IPS-NIHi7 (cell line): Measurements from ENCODE around the gene FRYL.

Experiments used
- DNase-seq: peaks from one replicate; pipeline ENCODE4 v3.0.0; 2012; ENCODE audit warnings: mixed read lengths; ENCODE audit errors: extremely low spot score

The FRYL gene

DNA sequence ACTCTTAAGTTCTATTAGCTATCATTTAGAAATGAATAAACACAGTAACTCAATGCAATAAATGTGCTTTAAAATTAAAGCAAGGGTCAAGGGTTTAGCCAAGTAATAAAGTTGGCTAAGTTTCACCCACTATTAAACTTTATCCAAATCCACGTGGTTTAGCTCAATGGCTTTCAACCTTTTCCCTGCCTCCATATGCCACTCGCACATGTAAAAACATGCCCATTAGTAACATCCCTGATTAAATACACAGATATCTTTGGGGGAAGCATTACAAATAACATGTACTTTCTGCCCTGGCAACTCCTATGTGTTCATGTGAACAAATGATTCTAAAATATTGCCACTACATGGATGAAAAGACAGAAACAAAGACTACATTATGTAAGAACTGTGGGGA lies 159.2 kb downstream of the FRYL start:
- DNase-seq, result no peak

- DNase-seq, result no peak
Observed at GRCh38 chr4:48620093-48620492, 160.0 kb downstream of the FRYL start.

DNA sequence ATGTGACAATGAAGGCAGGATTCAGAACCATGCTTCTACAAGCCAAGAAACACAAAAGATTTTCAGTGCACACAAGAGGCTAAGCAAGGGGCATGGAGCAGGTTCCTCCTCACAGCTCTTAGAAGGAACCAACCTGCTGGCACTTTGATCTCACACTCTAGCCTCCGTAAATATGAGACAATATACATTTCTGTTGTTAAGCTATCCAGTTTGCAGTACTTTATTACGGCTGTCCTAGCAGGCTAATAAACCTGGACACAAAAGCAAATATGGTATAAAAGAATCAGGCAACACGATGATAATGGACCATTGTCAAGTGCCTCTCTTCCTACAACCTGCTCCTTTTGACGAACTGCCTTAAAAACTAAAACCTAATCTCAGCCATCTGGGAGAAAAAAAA lies 175.6 kb downstream of the FRYL start:
- DNase-seq, result no peak

GRCh38 chr4:48604041-48604440 lies 176.0 kb downstream of the FRYL start:
- DNase-seq, result no peak

DNA sequence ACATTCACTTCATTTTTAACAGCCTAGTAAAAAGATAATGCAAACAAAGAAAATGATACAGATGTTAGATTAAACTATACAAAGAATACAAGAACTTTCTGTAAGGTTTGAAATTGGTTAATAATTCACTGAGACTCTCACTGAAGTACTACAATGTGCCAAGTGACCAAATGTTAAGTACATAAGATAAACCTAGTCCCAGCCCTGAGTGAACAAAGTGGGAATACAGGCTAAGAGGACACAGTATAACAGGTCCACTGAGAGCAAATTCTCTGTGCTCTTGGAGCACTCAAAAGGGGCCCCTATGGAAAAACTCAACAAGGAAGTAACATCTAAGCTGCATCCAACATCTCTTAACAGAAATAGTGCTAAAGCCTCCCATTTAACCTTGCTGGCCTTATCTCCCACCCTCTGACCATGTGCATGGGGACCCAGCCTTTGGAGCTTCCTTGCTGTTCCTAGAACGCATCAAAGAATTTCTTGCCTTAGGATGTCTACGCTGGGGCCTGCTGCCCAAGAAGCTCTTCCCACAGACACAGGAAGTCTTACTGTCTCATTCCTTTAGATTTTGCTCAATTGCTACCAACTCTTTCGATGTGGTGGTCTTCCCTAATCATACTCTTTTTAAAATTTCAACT lies 176.6 kb downstream of the FRYL start:
- DNase-seq, result no peak

DNA sequence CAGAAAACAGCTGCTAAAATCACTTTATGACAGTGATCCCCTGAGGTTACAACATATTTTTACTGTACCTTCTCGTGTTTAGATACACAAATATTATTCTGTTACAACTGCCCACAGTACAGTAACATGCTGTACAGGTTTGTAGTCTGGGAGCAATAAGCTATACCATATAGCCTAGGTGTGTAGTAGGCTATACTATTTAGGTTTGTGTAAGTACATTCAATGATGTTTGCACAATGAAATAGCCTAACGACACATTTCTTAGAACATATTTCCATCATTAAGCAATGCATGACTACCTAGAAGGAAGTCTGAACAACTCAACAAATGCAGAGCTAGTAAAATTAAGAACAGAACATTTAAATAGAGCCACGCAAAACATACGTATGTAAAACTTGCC lies 177.3 kb downstream of the FRYL start:
- no peak for DNase-seq

GRCh38 chr4:48602222-48602621 lies 177.9 kb downstream of the FRYL start:
- DNase-seq, result no peak

DNA sequence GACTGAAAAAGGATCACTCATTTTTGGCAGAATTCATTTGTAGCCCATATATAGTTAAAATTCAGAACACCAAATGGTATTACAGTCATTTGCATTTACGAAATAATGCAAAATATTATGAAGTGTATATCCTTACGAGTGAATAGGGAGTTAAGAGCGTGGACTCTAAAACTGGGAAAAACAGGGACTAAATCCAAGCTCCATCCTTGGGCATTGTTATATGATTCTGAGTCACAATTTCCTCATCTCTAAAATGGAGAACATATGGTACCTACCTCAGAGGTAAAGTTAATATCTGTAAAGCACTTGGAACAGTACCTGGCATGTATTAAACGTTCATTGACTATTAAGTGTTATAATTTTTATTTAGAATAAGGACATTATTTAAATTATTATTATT lies 183.7 kb downstream of the FRYL start:
- no peak for DNase-seq

DNA sequence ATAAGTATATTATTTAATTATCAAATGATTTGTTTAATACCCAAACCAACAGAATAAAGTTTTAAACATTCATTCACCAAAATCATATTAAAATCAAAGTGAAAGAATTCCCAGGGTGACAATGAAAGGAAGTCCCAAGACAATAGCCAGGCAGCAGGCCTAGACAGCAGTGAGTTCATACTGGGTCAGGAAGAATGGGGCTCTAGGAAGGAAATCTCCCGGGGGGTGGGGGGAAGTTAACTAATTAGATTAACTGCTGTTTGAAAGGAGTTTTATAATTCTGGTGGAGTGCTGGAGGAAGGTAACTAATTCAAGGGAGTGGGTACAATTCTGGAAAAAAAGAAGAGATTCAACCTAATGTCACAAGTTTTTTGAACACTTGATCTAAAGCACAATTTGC lies 185.9 kb downstream of the FRYL start:
- DNase-seq, result peak; percentile 48

- DNase-seq, result no peak
Observed at GRCh38 chr4:48591372-48591771, 188.7 kb downstream of the FRYL start.

GRCh38 chr4:48590884-48591283 lies 189.2 kb downstream of the FRYL start:
- DNase-seq, result no peak

DNA sequence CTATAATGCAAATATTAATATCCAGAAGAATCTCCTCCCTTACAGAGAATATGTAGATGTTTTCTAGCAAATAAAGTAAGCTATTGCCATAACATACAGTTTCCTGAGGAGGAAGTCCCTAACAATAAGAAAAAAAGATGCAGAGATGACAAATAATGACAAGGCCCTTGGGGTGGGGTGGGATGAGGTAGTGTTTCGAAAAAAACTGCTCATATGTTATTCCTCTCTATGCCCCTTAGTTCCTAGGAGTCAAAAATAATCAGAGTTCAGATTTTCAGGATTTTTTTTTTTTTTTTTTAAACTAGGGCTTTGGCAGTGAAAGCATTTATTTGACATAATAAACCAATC lies 191.0 kb downstream of the FRYL start:
- DNase-seq, result no peak

GRCh38 chr4:48588230-48589097 lies 191.6 kb downstream of the FRYL start:
- no peak for DNase-seq

GRCh38 chr4:48585401-48585800 lies 194.7 kb downstream of the FRYL start:
- no peak for DNase-seq

- peak; percentile 60 for DNase-seq
Observed at GRCh38 chr4:48578132-48578968, 201.7 kb downstream of the FRYL start.

DNA sequence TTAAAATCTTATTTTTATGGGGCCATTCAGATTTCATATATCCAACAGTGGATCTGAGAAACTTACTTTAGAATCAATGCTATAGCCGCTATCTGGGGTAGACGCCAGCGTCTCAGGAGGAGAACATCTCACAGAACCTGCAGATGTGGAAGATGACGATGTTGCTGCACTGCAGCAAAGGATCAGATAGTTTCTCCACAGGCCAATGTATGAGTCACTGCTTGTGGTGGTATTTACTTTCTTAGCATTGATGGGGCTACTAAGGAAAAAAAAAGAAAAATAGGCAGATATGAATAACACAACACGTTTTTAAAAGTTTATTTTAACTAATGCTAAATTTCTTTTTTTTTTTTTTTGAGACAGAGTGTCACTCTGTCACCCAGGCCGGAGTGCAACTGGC lies 204.1 kb downstream of the FRYL start:
- no peak for DNase-seq

DNA sequence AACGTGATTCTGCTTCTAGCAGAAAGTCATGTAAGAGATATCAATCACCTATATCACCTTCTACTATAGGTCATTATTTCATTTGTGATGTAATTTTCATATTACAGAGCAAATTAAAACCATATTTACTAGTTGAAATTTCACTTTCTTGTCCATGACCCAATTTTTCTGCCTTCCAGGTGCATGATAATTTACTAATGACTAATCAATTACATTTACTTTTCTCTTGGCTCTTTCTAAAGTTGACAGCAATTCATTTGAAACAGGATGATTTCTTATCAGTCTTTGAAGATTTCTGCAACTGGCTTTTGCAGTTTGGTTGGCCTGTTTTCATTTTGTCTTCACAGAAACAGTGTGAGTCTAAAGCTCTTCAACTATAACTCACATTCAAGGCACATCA lies 208.6 kb downstream of the FRYL start:
- DNase-seq, result no peak

GRCh38 chr4:48570646-48571220 lies 209.3 kb downstream of the FRYL start:
- DNase-seq, result no peak

DNA sequence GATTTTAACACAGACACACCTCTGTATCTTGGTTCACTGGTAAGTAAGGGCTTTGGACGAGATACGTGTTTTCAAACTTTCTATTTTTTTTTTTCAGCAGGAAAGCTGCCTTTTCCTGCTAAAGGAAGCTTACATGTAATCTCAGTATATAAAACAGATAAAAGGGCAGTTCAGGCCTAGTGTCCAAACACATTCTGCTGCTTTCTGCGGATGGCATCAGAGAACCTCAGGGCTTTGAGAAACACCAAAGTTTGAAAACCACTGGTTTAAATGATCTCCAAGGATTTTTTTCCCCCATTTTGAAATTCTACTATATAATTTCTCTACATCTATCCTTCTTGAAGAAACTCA lies 214.1 kb downstream of the FRYL start:
- DNase-seq, result no peak

- no peak for DNase-seq
Observed at GRCh38 chr4:48565362-48566033, 214.6 kb downstream of the FRYL start.

- DNase-seq, result no peak
Observed at GRCh38 chr4:48564151-48564550, 215.9 kb downstream of the FRYL start.

- no peak for DNase-seq
Observed at GRCh38 chr4:48558819-48559218, 221.3 kb downstream of the FRYL start.
